Esophagus squamous epithelium (tissue), 5 donors: ENCODE measurements around the gene OSBPL5. TPM values are rescaled to one million over a fixed set of nuclear protein-coding genes. Genes with fewer than 3 reads are reported as not detected.
"Not testable (repeated sequence)": the region's sequence is repeated elsewhere in the genome, so short reads cannot be mapped to it uniquely, and the experiment has no call there.

Experiments used
- DNase-seq: peaks from one replicate; lab custom pipeline; 2025; lab: John Stamatoyannopoulos, UW
- H3K27ac ChIP-seq, 4 donors: fragments of 200-600 bp; sonication (generic); one replicate each; pipeline ENCODE4 v1.5.1; 2016 to 2019; ENCODE audit warnings: mild to moderate bottlenecking in 1 of 4
- H3K27me3 ChIP-seq, 4 donors: fragments of 200-600 bp; sonication (generic); 1 replicate in 3 of 4; 2 replicates in 1 of 4; pipeline versions ENCODE4 v1.5.1 to v1.6.0; 2017 to 2021; ENCODE audit warnings: antibody characterized with exemption in 1 of 4
- H3K36me3 ChIP-seq, 3 donors: fragments of 200-600 bp; sonication (generic); one replicate each; pipeline ENCODE4 v1.5.1; 2016 to 2019
- H3K4me1 ChIP-seq, 3 donors: fragments of 200-600 bp; sonication (generic); one replicate each; pipeline ENCODE4 v1.5.1; 2017 to 2019
- H3K4me3 ChIP-seq, 4 donors: fragments of 200-600 bp; sonication (generic); 1 replicate in 3 of 4; 2 replicates in 1 of 4; pipeline ENCODE4 v1.5.1; 2016 to 2019; ENCODE audit warnings: mild to moderate bottlenecking in 2 of 4, moderate library complexity in 1 of 4
- H3K9me3 ChIP-seq, 3 donors: fragments of 200-600 bp; sonication (generic); one replicate each; pipeline ENCODE4 v1.5.1; 2016 to 2019
- POLR2A ChIP-seq, 4 donors: fragments of 450-650 bp; IDR thresholded peaks; one replicate each; pipeline ENCODE4 v1.6.1; 2017; ENCODE audit warnings: antibody characterized with exemption in 4 of 4, mild to moderate bottlenecking in 4 of 4, moderate library complexity in 3 of 4
- whole genome bisulfite sequencing, 2 donors: methylation state at CpG; one replicate each; pipeline ENCODE4 v1.1.5; 2018; 5-methylcytosine and 5-hydroxymethylcytosine counted together
- intact Hi-C: fragments of 100-400 bp; cut with DNase I; formaldehyde crosslinking; loops from one replicate; pipeline ENCODE4 v1.15.0; 2022
- total RNA-seq, 4 donors: library from RNA; depleted of rRNA; stranded (reverse); fragments of >200 nt; gene quantifications; one replicate each; pipeline ENCODE4 v1.1.0, GENCODE V29; 2016
- TF ChIP-seq, protein P1 (sequence below), 6 experiments: fragments of 450-650 bp in 4 of 6; fragments of 200-600 bp in 2 of 6; sonication (generic) in 2 of 6; IDR thresholded peaks; one replicate each; pipeline ENCODE4 v1.5.1; 2016 to 2019; ENCODE audit warnings: antibody characterized with exemption in 6 of 6, mild to moderate bottlenecking in 4 of 6, moderate library complexity in 4 of 6
- donor health status: DM: yes; HTN: yes; CAD: no.

Gene OSBPL5
- total RNA-seq, 4 donors from 2014 or later: 11.9 to 30.9 (median 17.9) TPM

DNA sequence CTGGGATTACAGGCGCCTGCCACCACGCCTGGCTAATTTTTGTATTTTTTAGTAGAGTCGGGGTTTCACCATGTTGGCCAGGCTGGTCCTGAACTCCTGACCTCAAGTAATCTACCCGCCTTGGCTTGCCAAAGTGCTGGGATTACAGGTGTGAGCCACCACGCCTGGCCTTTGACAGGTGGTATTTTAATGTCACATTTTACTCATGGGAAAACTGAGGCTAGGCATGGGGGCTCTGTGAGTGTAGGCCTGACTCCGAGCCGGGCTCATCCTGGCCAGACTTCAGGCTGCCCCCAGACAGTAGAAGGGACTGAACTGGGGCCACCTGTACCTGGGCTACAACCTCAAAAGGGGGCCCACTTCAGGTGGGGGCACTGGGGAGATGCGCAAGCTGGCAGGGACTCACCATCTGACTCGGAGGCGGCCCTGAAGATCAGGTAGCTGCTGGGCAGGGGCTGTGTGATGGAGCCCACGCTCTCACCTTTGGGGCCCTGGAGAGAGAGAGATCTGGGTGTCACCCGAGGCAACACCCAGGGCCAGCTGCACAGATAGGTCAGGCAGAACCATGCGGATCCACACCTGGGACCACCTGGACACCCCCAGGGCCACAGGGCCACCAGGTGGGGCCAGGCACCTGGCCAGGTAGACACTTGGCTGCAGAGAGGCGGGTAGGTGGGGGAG, 45.8 kb downstream of the OSBPL5 start:
- Histone ChIP-seq H3K4me1 (peaks cover 14 to 21% (median 14%) of the 10 kb centered on the region in 3 donors), H3K36me3 (peaks cover 0 to 64% (median 0%) of the 10 kb centered on the region in 3 donors), H3K4me3 (no peak overlapping the region), H3K27ac (no peak overlapping the region), H3K27me3 (no peaks in the 10 kb centered on the region), H3K9me3 (no peaks in the 10 kb centered on the region)
- 88 to 100% methylated on average over 6 of the region's 14 CpGs for WGBS, 2 donors
- DNase-seq: no peak
- intact Hi-C loops: no loop called here
- TF ChIP-seq POLR2A (IDR thresholded peaks at IDR 0.05): no peak
- TF ChIP-seq, protein P1, sequence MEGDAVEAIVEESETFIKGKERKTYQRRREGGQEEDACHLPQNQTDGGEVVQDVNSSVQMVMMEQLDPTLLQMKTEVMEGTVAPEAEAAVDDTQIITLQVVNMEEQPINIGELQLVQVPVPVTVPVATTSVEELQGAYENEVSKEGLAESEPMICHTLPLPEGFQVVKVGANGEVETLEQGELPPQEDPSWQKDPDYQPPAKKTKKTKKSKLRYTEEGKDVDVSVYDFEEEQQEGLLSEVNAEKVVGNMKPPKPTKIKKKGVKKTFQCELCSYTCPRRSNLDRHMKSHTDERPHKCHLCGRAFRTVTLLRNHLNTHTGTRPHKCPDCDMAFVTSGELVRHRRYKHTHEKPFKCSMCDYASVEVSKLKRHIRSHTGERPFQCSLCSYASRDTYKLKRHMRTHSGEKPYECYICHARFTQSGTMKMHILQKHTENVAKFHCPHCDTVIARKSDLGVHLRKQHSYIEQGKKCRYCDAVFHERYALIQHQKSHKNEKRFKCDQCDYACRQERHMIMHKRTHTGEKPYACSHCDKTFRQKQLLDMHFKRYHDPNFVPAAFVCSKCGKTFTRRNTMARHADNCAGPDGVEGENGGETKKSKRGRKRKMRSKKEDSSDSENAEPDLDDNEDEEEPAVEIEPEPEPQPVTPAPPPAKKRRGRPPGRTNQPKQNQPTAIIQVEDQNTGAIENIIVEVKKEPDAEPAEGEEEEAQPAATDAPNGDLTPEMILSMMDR (IDR thresholded peaks at IDR 0.05): no peak

DNA sequence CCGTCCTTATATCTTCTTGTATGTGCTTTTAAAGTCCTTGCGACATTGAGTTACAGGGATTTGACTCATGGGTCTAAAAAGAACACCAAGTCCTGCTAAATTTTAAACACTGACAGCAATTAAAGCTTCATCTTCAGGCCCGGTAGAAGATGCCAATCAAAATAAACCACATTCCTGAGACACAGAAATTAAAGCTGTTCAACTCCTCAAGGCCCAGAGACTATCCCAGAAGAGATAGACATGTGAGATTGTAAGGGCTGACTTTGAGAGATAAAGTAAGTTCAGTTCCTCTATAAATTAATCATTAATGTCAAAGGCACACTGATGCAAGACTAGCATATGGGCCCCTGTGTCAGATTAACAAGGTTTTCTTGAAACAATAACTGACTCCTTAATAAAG, 49.8 kb downstream of the OSBPL5 start:
- H3K27ac ChIP-seq: no peak overlapping the region
- H3K36me3 ChIP-seq: peaks cover 0 to 39% (median 0%) of the 10 kb centered on the region in 3 donors
- TF ChIP-seq, protein P1 (IDR thresholded peaks at IDR 0.05): no peak
- TF ChIP-seq POLR2A (IDR thresholded peaks at IDR 0.05): no peak
- no peaks in the 10 kb centered on the region for H3K27me3 ChIP-seq
- intact Hi-C loops: no loop called here
- H3K4me3 ChIP-seq: no peak overlapping the region
- no peak for DNase-seq
- no peaks in the 10 kb centered on the region for H3K9me3 ChIP-seq
- WGBS, 2 donors: 77 to 88% methylated on average over 3 of the region's 3 CpGs
- peaks cover 0 to 4% (median 0%) of the 10 kb centered on the region in 3 donors for H3K4me1 ChIP-seq

DNA sequence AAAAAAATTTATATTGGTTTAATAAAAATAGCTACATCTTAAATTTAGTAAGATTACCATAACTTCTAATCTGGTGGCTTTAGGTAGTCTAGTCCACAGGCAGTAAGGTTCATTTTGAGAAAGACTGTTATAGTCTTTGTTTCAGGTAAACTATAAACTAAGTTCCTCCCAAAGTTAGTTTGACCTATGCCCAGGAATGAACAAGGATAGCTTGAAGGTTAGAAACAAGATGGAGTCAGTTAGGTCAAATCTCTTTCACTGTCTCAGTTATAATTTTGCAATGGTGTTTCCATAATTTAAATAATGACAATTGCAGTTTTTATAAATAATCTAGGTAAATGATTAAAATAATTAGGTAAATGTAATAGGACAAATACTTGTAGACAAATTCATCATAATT, 51.4 kb downstream of the OSBPL5 start:
- intact Hi-C loops, H3K4me1 ChIP-seq, DNase-seq, H3K9me3 ChIP-seq, H3K4me3 ChIP-seq, H3K27ac ChIP-seq, H3K27me3 ChIP-seq: not testable (repeated sequence)
- peaks cover 0 to 31% (median 0%) of the 10 kb centered on the region in 3 donors for H3K36me3 ChIP-seq

DNA sequence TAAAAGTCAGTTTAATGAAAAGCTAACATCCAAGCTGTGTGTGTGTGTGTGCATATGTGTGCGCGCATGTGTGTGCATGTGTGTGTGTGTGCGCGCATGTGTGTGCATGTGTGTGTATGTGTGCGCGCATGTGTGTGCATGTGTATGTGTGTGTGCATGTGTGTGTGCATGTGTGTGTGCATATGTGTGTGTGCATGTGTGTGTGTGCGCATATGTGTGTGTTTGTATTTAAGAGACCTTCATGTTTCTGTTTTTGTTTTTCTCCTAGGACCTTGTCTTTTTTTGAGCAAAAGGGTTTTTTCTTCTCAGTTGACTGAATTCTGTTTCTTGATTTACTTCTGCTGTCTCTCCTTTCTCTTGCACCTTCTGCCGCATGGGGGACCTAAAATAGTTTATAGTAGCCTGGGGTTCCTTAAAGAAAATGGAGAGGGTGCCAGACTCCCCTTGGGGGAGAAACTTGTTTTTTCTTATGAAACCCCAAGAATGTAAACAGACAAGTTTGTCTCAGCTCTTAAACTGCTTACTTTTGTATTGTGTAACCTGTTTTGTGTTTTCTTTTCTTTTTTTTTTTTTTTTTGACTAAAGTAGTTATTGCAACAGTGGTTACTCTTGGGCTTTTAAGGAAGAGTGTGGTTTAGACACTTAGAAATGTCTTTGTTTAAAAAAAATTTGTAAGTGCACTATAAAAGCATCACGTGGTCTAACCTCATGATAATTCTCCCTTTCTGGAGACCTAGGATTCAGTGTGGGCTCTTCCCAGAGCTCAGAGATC, 53.0 kb downstream of the OSBPL5 start:
- Histone ChIP-seq H3K4me1 (peaks cover 0 to 4% (median 0%) of the 10 kb centered on the region in 3 donors), H3K4me3 (no peak overlapping the region), H3K27me3 (no peaks in the 10 kb centered on the region), H3K27ac (no peak overlapping the region), H3K36me3 (peaks cover 0 to 39% (median 0%) of the 10 kb centered on the region in 3 donors), H3K9me3 (no peaks in the 10 kb centered on the region)
- TF ChIP-seq POLR2A (IDR thresholded peaks at IDR 0.05): no peak
- TF ChIP-seq, protein P1 (IDR thresholded peaks at IDR 0.05): no peak
- no peak for DNase-seq
- 71 to 82% methylated on average over 9 of the region's 9 CpGs for WGBS, 2 donors
- intact Hi-C loops: no loop called here

DNA sequence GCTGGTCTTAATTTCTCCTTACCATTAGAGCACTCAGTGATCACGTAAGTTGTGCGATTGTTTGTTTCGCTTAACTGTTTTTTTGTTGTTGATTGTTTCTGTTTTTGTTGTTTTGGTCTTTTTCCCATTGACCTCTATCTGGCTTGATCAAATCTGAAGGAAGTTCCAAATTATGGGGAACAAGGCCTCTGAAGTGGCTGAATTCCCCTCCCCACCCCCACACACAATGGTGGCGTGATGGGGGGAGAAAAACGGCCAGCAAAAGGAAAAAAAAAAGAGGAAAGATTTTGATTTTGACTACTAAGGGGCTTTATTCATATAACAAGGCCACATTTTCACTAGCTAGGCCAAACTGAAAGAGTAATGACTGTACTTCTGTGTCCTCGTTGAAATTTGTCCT, 53.6 kb downstream of the OSBPL5 start:
- Histone ChIP-seq H3K4me3 (no peak overlapping the region), H3K36me3 (peaks cover 0 to 41% (median 0%) of the 10 kb centered on the region in 3 donors), H3K27me3 (no peaks in the 10 kb centered on the region), H3K4me1 (peaks cover 0 to 4% (median 0%) of the 10 kb centered on the region in 3 donors), H3K27ac (no peak overlapping the region), H3K9me3 (no peaks in the 10 kb centered on the region)
- intact Hi-C loops: no loop called here
- WGBS, 2 donors: 76 to 84% methylated on average over 6 of the region's 6 CpGs
- no peak for TF ChIP-seq POLR2A (IDR thresholded peaks at IDR 0.05)
- TF ChIP-seq, protein P1 (IDR thresholded peaks at IDR 0.05): no peak
- DNase-seq: no peak
